ENCODE results near the gene RAB7B. TPM values are rescaled to one million over a fixed set of nuclear protein-coding genes. Genes with fewer than 3 reads are reported as not detected.

Gene RAB7B
- total and polyA plus RNA-seq, 9 of the 15 experiments (the other 6 are each of a cell fraction or from before 2014, with no cell fraction given) = 0.03 to 0.29 (median 0.07) TPM; not detected in 4

DNA sequence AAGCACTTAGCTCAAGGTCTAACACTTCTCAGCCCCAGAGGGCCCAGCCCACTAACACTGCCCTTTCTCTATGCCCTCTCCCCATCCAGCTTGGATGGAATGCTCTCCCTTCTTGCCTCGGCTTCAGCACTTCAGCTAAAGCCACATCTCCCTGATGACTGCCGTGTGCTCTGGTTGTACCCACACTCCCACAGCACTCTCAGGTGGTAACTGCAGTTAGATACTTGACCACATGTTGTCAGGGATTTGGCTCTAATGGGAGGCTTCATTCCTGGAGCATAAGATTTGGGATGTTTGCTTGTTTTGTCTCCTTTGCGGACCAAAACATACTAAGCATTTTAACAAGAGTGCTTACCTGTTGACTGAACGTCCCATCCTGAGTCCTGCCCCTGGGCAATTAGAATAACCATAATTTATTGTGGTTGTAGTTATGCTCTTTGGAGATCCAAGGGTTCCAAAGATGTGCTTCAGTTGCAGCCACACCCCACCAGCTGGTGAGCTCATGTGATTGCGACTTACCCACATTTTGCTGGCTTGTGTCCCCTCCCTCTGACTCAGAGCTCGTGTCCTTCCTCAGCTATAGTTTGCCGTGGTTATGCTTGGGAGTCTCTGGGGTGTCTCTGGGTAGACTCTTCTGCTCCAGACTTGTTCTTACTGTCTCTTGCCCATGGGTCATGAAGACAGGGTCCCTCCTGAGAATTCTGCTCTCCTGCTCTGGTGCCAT lies 52.2 kb downstream of the RAB7B start:
- in situ Hi-C loops (cut with MboI) = no loop called here
- ChIA-PET POLR2A (interaction anchor here (0.5 to 1.2 kb wide), 3 partner anchors 9 to 613 kb away, joined by 3 to 7 read pairs (median 4); no protein-coding TSS in a partner anchor), CTCF (ENCODE audit: low intra/inter-chr PET ratio) (no interaction called here)
- Histone ChIP-seq H3K36me3 (ENCODE audit: control insufficient read depth, insufficient read depth, low read length) (no peaks in the 10 kb centered on the region), H3K9me3 (replicated peaks; ENCODE audit: control insufficient read depth, insufficient read depth, low read depth, low read length) (no peaks in the 10 kb centered on the region), H3K4me2 (ENCODE audit: insufficient read depth, low read length) (no peak overlapping the region), H3K79me2 (ENCODE audit: control insufficient read depth, insufficient read depth, low read length) (no peaks in the 10 kb centered on the region), H2AFZ (ENCODE audit: low read depth, low read length) (no peak overlapping the region), H3K9me1 (ENCODE audit: control insufficient read depth, insufficient read depth, low read length) (no peaks in the 10 kb centered on the region), H3K4me3 (no peak overlapping the region), H4K20me1 (replicated peaks; ENCODE audit: control insufficient read depth, insufficient read depth, low read length) (peaks cover 18% of the 10 kb centered on the region), H3K27ac (ENCODE audit: extremely low read depth, low read depth, low read length) (no peak overlapping the region), H3K27me3 (ENCODE audit: control insufficient read depth in 2 of 2, insufficient read depth in 2 of 2, low read length in 2 of 2) (peaks cover 20 to 58% of the 10 kb centered on the region in 2 experiments), H3K4me1 (replicated peaks in 1 of 2; ENCODE audit: control insufficient read depth in 2 of 2, insufficient read depth in 2 of 2, low read length in 2 of 2) (no peaks in the 10 kb centered on the region), H3K9ac (ENCODE audit: insufficient read depth in 1 of 2, low read depth in 2 of 2, low read length in 2 of 2) (no peak overlapping the region)
- BruUV-seq (replicated peaks) = no TSS peak
- intact Hi-C loops (cut with micrococcal nuclease) = no loop called here
- no peak for ATAC-seq
- WGBS (ENCODE audit: insufficient coverage, low coverage, missing lambda C conversion rate) = under 1% methylated on average over 7 of the region's 7 CpGs
- FAIRE-seq = peak; percentile 19
- DNase-seq (ENCODE audit: extremely low read depth in 1 of 4, low spot score in 3 of 4) = no peak
- TF ChIP-seq RNF2 (IDR thresholded peaks at IDR 0.05) (no peak), ZNF551 (CRISPR knock-in tag; IDR thresholded peaks at IDR 0.05) (no peak), E2F6 (IDR thresholded peaks at IDR 0.05; ENCODE audit: borderline replicate concordance in 1 of 2, extremely low read depth in 1 of 2, insufficient read depth in 1 of 2, insufficient read length in 1 of 2, low read depth in 1 of 2, low read length in 1 of 2, poor library complexity in 1 of 2, severe bottlenecking in 1 of 2) (no peak), NFIX (CRISPR knock-in tag; IDR thresholded peaks at IDR 0.05; ENCODE audit: low read depth) (no peak), CREM (IDR thresholded peaks at IDR 0.05; ENCODE audit: low read depth) (peak; percentile 60), RBBP5 (IDR thresholded peaks at IDR 0.05; ENCODE audit: borderline replicate concordance, insufficient read depth, low read length, poor library complexity, severe bottlenecking) (peak; percentile 19), RCOR1 (IDR thresholded peaks at IDR 0.05; ENCODE audit: borderline replicate concordance in 1 of 2, low read depth in 2 of 2, low read length in 2 of 2) (no peak), FOSL1 (tag; conservative IDR thresholded peaks at IDR 0.05) (peak; percentile 64), ZNF830 (CRISPR knock-in tag; IDR thresholded peaks at IDR 0.05) (no peak)
